HCT116 (cell line): ENCODE results near the gene ZNF473. TPM values are rescaled to one million over a fixed set of nuclear protein-coding genes. Genes with fewer than 3 reads are reported as not detected.
"Not testable (repeated sequence)": the region's sequence is repeated elsewhere in the genome, so short reads cannot be mapped to it uniquely, and the experiment has no call there.

Experiments used
- ATAC-seq: fragments of 200-7000 bp; cut with Tn5 transposase; 2 replicates; pipeline ENCODE4 v1.9.1; 2020; ENCODE audit warnings: mild to moderate bottlenecking, moderate library complexity
- BruUV-seq: library from RNA; stranded (reverse); fragments of 400-500 nt; replicated peaks from 2 replicates; lab custom pipeline; 2021; lab: Mats Ljungman, UMichigan
- CTCF ChIA-PET: fragments of 300-600 bp; sonication (Branson Sonifier 250); formaldehyde crosslinking; loops from one replicate; lab custom pipeline; 2021; ENCODE audit warnings: antibody characterized with exemption; lab: Charles Lee
- POLR2A ChIA-PET: fragments of 300-600, 350-600 bp; sonication (Branson Sonifier 250); formaldehyde crosslinking; loops from one replicate; lab custom pipeline; 2021; ENCODE audit warnings: antibody characterized with exemption; lab: Charles Lee
- RAD21 ChIA-PET, 2 experiments: fragments of 300-600 bp; sonication (Branson Sonifier 250); formaldehyde crosslinking; loops; one replicate each; lab custom pipeline; 2023; ENCODE audit warnings: low total read pairs in 2 of 2; ENCODE audit not compliant: uncharacterized antibody in 2 of 2, unreplicated experiment in 2 of 2, low non-redundant PET in 1 of 2; lab: Charles Lee
- DNase-seq: peaks from one replicate; pipeline ENCODE4 v3.0.0-alpha.2; 2010; ENCODE audit warnings: low read depth, low spot score
- H2AFZ ChIP-seq: fragments of 200-600 bp; shearing (Covaris generic), sonication (generic); 2 replicates; pipeline ENCODE4 v1.6.1; 2017; ENCODE audit warnings: low read depth, mixed run types, mixed read lengths, antibody characterized with exemption, low read length; ENCODE audit not compliant: poor library complexity, severe bottlenecking
- H3K27ac ChIP-seq: 2 replicates; pipeline ENCODE4 v1.5.1; 2012; ENCODE audit warnings: low read depth, low read length
- H3K27me3 ChIP-seq: fragments of 200-600 bp; sonication (generic); 2 replicates; pipeline ENCODE4 v1.6.1; 2016; ENCODE audit warnings: mixed run types, low read length, mixed read lengths; ENCODE audit not compliant: insufficient read depth
- H3K36me3 ChIP-seq, 2 experiments: fragments of 200-500 bp in 1 of 2; fragments of 200-600 bp in 1 of 2; sonication (Bioruptor generic) in 1 of 2; sonication (generic) in 1 of 2; 2 replicates each; pipeline versions ENCODE4 v1.5.1 to v1.6.1; 2014 to 2016; ENCODE audit warnings: low read length in 2 of 2, inconsistent platforms in 1 of 2, mixed read lengths in 1 of 2, mixed run types in 1 of 2; ENCODE audit not compliant: insufficient read depth in 2 of 2, control insufficient read depth in 1 of 2
- H3K4me1 ChIP-seq, 2 experiments: fragments of 200-600 bp in 1 of 2; sonication (generic) in 1 of 2; 2 replicates each; pipeline versions ENCODE4 v1.5.1 to v1.6.1; 2012 to 2017; ENCODE audit warnings: low read length in 2 of 2, inconsistent platforms in 1 of 2, mild to moderate bottlenecking in 1 of 2, mixed read lengths in 1 of 2, mixed run types in 1 of 2, moderate library complexity in 1 of 2; ENCODE audit not compliant: insufficient read depth in 2 of 2, control insufficient read depth in 1 of 2
- H3K4me2 ChIP-seq: fragments of 200-600 bp; sonication (generic); 2 replicates; pipeline ENCODE4 v1.6.1; 2017; ENCODE audit warnings: mixed run types, low read length, mixed read lengths
- H3K4me3 ChIP-seq, 2 experiments: fragments of 200-600 bp in 1 of 2; sonication (generic) in 1 of 2; replicated peaks in 1 of 2; 2 replicates each; pipeline ENCODE4 v1.5.1; 2011 to 2016; ENCODE audit warnings: low read length in 2 of 2, control low read depth in 1 of 2, low read depth in 1 of 2, mild to moderate bottlenecking in 1 of 2, mixed read lengths in 1 of 2, mixed run types in 1 of 2
- H3K79me2 ChIP-seq: fragments of 200-600 bp; sonication (generic); 2 replicates; pipeline ENCODE4 v1.6.1; 2017; ENCODE audit warnings: mild to moderate bottlenecking, mixed run types, low read length, moderate library complexity, mixed read lengths; ENCODE audit not compliant: insufficient read depth
- H3K9ac ChIP-seq: fragments of 200-600 bp; sonication (generic); 2 replicates; pipeline ENCODE4 v1.6.1; 2016; ENCODE audit warnings: low read length, mixed read lengths
- H3K9me2 ChIP-seq: fragments of 200-600 bp; sonication (generic), shearing (Covaris generic); 2 replicates; pipeline ENCODE4 v1.6.1; 2017; ENCODE audit warnings: mixed run types, mild to moderate bottlenecking, moderate library complexity; ENCODE audit not compliant: insufficient read depth
- H3K9me3 ChIP-seq, 2 experiments: fragments of 200-500 bp in 1 of 2; fragments of 200-600 bp in 1 of 2; sonication (Bioruptor generic) in 1 of 2; sonication (generic) in 1 of 2; 2 replicates each; pipeline ENCODE4 v1.6.1; 2014 to 2017; ENCODE audit warnings: low read length in 2 of 2, mixed read lengths in 2 of 2, inconsistent platforms in 1 of 2, low read depth in 1 of 2, mild to moderate bottlenecking in 1 of 2, mixed run types in 1 of 2, moderate library complexity in 1 of 2; ENCODE audit not compliant: control insufficient read depth in 1 of 2, insufficient read depth in 1 of 2
- H4K20me1 ChIP-seq: fragments of 200-600 bp; sonication (generic), shearing (Covaris generic); 2 replicates; pipeline ENCODE4 v1.6.1; 2017; ENCODE audit warnings: mixed run types, mild to moderate bottlenecking, moderate library complexity; ENCODE audit not compliant: insufficient read depth
- RAD21 ChIP-seq: IDR thresholded peaks from 2 replicates; pipeline ENCODE4 v1.6.1; 2012; ENCODE audit warnings: low read depth, mild to moderate bottlenecking
- intact Hi-C: fragments of 100-400 bp; cut with micrococcal nuclease; formaldehyde crosslinking; loops from 2 replicates; pipeline ENCODE4 v1.10.0; 2022
- total RNA-seq: library from RNA; stranded (reverse); gene quantifications from one replicate; pipeline ENCODE4 v1.2.1, GENCODE V29; 2021; ENCODE audit not compliant: unreplicated experiment
- TF ChIP-seq, protein P1 (sequence below), 3 experiments: fragments of 200-600 bp in 1 of 3; sonication (generic) in 1 of 3; IDR thresholded peaks in 2 of 3; conservative IDR thresholded peaks in 1 of 3; 2 replicates each; pipeline ENCODE4 v1.5.1; 2012 to 2017; ENCODE audit warnings: low read depth in 2 of 3, low read length in 2 of 3, antibody characterized with exemption in 1 of 3, borderline replicate concordance in 1 of 3, control low read depth in 1 of 3, mild to moderate bottlenecking in 1 of 3, mixed read lengths in 1 of 3, mixed run types in 1 of 3, moderate library complexity in 1 of 3; ENCODE audit not compliant: insufficient read depth in 1 of 3

Gene ZNF473
- total RNA-seq, 1 experiment from 2014 or later = 19.8 TPM

DNA sequence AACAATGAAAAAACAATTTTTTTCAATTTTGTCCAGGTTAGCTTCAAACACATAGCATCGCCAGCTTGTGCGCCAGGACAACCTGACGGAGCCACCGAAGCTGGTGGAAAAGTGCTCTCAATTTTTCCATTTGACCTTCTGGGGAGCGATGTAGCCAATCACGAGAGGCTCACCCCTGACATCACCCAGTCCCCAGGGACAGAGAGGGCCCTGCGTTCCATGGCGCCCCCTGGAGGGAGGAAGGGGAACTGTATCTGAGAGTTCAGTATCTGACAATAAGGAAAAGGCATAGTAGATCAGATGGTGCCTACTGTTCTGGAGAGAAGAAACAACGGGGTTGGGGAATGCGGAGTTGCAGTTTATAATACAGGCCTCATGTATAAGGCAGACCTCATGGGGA is 64.9 kb downstream of the ZNF473 start:
- peak; percentile 19 for DNase-seq
- H3K9me2 ChIP-seq, intact Hi-C loops, H3K27me3 ChIP-seq, H3K9ac ChIP-seq, H4K20me1 ChIP-seq, H3K9me3 ChIP-seq, H3K4me1 ChIP-seq, H3K79me2 ChIP-seq, RAD21 ChIA-PET, BruUV-seq, H3K27ac ChIP-seq, H3K4me3 ChIP-seq, H3K36me3 ChIP-seq, CTCF ChIA-PET, H3K4me2 ChIP-seq, POLR2A ChIA-PET, H2AFZ ChIP-seq: not testable (repeated sequence)
- TF ChIP-seq, protein P1, sequence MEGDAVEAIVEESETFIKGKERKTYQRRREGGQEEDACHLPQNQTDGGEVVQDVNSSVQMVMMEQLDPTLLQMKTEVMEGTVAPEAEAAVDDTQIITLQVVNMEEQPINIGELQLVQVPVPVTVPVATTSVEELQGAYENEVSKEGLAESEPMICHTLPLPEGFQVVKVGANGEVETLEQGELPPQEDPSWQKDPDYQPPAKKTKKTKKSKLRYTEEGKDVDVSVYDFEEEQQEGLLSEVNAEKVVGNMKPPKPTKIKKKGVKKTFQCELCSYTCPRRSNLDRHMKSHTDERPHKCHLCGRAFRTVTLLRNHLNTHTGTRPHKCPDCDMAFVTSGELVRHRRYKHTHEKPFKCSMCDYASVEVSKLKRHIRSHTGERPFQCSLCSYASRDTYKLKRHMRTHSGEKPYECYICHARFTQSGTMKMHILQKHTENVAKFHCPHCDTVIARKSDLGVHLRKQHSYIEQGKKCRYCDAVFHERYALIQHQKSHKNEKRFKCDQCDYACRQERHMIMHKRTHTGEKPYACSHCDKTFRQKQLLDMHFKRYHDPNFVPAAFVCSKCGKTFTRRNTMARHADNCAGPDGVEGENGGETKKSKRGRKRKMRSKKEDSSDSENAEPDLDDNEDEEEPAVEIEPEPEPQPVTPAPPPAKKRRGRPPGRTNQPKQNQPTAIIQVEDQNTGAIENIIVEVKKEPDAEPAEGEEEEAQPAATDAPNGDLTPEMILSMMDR (IDR thresholded peaks at IDR 0.05 in 2 of 3, conservative IDR thresholded peaks at IDR 0.05 in 1 of 3; ENCODE audit: borderline replicate concordance in 1 of 3, insufficient read depth in 1 of 3, low read depth in 2 of 3, low read length in 2 of 3) = peak; percentile 24 to 57 (median 55); a peak in 4 of 6 replicates
- TF ChIP-seq RAD21 = peak; percentile 32; the same call in 1 of the 2 replicates
- peak; percentile 90 for ATAC-seq

DNA sequence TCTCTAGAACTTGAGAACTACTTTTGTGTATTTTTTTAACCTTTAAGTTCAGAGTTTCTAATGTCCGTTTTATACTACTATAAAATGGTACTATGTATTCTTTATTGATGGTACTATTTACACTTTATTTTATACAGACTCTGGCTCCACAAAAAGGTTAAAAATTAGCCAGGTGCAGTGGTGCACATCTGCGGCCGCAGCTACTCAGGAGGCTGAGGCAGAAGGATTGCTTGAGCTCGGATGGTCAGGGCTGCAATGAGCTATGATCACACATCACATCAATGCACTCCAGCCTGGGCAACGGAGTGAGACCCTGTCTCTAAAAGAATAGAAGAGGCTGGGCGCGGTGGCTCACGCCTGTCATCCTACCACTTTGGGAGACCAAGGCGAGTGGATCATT is 66.0 kb downstream of the ZNF473 start:
- H3K27ac ChIP-seq, ATAC-seq, H3K4me1 ChIP-seq, H3K27me3 ChIP-seq, H3K4me2 ChIP-seq, DNase-seq, H3K9ac ChIP-seq, POLR2A ChIA-PET, H3K4me3 ChIP-seq, H3K9me3 ChIP-seq, CTCF ChIA-PET, H3K36me3 ChIP-seq, H3K79me2 ChIP-seq, H2AFZ ChIP-seq, RAD21 ChIA-PET, BruUV-seq, H3K9me2 ChIP-seq, H4K20me1 ChIP-seq, intact Hi-C loops: not testable (repeated sequence)

DNA sequence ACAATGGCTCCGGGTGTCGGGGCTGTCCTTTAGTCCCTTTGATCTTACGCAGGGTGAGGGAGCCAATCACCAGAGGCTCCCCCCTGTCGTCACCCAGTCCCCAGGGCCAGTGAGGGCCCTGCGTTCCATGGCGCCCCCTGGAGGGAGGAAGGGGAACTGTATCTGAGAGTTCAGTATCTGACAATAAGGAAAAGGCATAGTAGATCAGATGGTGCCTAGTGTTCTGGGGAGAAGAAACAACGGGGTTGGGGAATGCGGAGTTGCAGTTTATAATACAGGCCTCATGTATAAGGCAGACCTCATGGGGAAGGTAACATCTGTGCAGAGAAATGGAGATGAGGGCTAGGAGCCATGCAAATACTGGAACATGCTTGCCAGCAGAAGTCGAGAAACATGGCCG is 66.8 kb downstream of the ZNF473 start:
- H4K20me1 ChIP-seq, BruUV-seq, POLR2A ChIA-PET, H3K27me3 ChIP-seq, intact Hi-C loops, H3K27ac ChIP-seq, H3K4me2 ChIP-seq, DNase-seq, H3K9ac ChIP-seq, CTCF ChIA-PET, H3K9me3 ChIP-seq, H3K9me2 ChIP-seq, H3K79me2 ChIP-seq, RAD21 ChIA-PET, H3K4me3 ChIP-seq, H2AFZ ChIP-seq, H3K4me1 ChIP-seq, H3K36me3 ChIP-seq: not testable (repeated sequence)
- ATAC-seq = peak; percentile 69

DNA sequence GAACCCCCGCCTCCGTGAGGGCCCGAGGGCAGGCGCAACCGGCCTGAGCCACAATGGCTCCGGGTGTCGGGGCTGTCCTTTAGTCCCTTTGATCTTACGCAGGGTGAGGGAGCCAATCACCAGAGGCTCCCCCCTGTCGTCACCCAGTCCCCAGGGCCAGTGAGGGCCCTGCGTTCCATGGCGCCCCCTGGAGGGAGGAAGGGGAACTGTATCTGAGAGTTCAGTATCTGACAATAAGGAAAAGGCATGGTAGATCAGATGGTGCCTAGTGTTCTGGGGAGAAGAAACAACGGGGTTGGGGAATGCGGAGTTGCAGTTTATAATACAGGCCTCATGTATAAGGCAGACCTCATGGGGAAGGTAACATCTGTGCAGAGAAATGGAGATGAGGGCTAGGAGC is 72.1 kb downstream of the ZNF473 start:
- BruUV-seq, ATAC-seq, H3K27ac ChIP-seq, H3K9me3 ChIP-seq, H3K27me3 ChIP-seq, H3K9ac ChIP-seq, CTCF ChIA-PET, POLR2A ChIA-PET, H3K4me3 ChIP-seq, H3K4me2 ChIP-seq, RAD21 ChIA-PET, H3K79me2 ChIP-seq, H2AFZ ChIP-seq, H3K36me3 ChIP-seq, H4K20me1 ChIP-seq, H3K9me2 ChIP-seq, H3K4me1 ChIP-seq, intact Hi-C loops, DNase-seq: not testable (repeated sequence)
